GM12872 (cell line): ENCODE measurements around the gene CPA4.

Experiments
- TF ChIP-seq, protein P1 (sequence below): IDR thresholded peaks from 3 replicates; pipeline ENCODE4 v1.5.1; 2011; ENCODE audit warnings: low read depth, mild to moderate bottlenecking, low read length, moderate library complexity; ENCODE audit not compliant: insufficient read depth

CPA4 gene

DNA sequence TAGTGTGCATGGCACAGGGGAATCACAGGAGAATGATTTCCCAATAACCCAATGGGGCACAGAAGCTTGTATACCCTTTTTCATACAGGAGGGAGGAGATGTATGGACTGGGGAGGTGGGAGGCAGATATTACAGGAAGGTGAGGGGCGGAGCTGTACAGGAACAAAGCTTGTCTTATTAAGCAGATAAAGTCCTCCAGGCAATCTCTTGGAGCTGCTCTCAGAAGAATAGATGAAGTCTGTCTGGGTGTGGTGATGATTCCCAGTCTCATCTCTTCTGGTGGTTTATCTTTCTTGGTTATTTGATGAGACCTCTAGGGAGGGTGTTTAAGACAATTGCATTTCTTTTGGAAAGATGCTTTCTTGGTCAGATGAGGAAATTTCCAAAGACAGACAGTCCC is 26.6 kb downstream of the CPA4 start:
- TF ChIP-seq, protein P1, sequence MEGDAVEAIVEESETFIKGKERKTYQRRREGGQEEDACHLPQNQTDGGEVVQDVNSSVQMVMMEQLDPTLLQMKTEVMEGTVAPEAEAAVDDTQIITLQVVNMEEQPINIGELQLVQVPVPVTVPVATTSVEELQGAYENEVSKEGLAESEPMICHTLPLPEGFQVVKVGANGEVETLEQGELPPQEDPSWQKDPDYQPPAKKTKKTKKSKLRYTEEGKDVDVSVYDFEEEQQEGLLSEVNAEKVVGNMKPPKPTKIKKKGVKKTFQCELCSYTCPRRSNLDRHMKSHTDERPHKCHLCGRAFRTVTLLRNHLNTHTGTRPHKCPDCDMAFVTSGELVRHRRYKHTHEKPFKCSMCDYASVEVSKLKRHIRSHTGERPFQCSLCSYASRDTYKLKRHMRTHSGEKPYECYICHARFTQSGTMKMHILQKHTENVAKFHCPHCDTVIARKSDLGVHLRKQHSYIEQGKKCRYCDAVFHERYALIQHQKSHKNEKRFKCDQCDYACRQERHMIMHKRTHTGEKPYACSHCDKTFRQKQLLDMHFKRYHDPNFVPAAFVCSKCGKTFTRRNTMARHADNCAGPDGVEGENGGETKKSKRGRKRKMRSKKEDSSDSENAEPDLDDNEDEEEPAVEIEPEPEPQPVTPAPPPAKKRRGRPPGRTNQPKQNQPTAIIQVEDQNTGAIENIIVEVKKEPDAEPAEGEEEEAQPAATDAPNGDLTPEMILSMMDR = no peak

DNA sequence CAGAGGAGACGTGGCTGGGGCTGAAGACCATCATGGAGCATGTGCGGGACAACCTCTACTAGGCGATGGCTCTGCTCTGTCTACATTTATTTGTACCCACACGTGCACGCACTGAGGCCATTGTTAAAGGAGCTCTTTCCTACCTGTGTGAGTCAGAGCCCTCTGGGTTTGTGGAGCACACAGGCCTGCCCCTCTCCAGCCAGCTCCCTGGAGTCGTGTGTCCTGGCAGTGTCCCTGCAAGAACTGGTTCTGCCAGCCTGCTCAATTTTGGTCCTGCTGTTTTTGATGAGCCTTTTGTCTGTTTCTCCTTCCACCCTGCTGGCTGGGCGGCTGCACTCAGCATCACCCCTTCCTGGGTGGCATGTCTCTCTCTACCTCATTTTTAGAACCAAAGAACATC is 29.7 kb downstream of the CPA4 start:
- TF ChIP-seq, protein P1 = no peak

DNA sequence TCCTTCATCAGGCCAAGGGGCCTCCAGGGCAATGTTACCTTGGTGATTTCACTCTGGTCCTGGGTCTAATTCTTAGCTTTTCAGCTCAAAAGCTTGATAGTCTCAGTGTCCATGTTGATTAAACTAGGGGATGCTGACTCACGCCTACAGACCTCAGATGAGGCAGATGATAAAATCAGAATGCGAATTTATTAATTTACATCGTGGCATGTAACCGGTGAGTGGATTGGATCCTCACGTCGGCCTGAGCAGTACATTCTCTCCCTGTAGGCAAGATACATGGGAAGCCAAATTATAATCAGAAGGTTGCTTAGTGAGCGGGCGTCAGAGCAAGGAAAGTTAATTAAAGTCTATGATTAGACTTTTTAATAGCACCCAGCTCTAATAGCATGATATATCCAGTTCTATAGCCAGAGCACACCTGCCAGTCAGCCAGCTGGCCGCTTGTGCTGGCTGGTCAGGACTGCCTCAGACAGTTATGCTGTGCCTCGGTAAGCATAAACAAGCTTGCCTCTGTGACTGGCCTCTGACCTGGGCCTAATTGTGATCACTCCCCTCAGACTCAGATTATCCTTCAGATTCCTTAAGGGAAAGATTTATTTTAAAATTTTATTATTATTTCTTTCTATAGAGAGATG is 31.5 kb downstream of the CPA4 start:
- TF ChIP-seq, protein P1 = no peak

DNA sequence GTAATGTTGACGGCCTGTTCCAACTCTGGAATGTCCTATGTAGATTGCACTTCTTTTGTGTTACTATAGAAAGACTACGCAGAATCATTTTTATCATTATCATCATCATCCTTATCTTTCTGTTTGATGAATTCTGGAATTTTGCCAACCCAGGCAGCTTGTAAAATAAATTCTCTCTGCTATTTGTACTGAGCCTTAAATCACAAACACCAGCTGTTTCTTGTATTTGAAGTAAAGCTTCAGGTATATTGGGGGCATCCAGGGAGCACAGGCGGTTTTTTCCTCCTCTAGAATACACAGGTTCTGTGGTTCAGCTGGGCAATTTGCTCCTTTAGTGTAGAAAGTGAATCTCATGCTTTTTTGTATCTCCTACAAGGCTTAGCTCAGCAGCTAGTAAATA is 36.7 kb downstream of the CPA4 start:
- TF ChIP-seq, protein P1 = no peak

DNA sequence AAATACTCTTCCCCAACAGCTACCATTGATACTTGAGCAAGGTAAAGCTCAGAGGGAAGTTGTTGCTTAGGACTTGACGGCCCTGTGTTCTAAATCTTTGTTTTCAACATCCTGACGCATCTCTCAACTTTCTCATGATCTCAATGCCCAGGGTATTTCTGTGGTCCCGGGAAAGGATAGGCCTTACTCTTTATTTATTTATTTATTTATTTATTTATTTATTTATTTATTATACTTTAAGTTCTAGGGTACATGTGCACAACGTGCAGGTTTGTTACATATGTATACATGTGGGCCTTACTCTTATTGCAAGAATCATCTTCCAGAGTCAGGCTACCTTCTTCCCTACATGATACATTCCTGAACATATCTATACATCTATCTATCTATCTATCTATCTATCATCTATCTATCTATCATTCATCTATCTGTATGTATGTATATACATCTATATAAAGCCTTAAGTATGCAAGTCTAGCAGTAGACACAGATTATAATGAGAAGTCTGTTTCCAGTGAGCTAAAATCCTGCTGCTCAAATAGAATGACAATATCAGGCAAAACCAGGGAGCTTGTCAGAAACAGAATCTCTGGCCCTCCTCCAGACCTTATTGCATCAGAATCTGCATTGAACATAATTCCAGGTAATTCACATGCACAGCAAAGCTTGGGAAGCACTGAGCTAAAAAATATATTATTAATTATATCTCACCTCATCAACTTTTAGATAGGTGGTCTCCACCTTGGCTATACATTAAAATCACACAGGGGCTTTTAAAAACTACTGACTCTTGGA is 39.5 kb downstream of the CPA4 start:
- TF ChIP-seq, protein P1 = no peak

DNA sequence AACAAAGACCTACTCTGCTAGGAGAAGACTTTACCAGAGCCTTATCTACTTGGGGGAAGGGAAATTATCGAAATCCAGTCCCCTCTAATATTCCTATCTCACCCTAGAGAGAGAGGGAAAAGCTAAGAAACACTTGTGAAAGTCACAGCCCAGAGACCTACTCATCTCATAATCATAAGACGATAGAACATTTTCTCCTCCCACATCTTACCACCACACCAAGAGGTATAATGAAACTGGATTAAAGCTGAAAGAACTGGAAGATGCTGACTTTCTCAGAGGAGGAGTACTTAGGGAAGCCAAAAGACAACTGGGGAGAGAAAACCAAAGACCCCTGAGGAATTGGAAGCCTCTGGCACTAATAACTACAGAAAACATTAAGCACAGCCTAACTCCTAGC is 40.9 kb downstream of the CPA4 start:
- TF ChIP-seq, protein P1 = no peak

DNA sequence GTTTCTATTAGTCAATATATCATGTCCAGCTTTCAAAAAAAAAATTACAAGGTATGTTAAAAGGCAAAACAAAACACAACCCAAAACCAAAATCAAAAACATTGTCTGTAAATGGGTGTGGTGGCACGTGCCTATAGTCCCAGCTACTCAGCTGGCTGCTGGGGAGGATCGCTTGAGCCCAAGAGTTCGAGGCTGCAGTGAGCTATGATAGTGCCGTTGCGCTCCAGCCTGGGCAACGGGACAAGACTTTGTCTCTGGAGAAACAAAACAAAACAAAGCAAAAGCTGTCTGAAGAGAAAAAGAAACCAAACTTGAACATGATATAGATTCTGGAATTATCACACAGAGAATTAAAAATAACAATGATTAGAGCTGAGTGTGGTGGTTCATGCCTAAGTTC is 41.3 kb downstream of the CPA4 start:
- TF ChIP-seq, protein P1 = no peak
